Measurements from ENCODE around the gene ALPL. TPM values are rescaled to one million over a fixed set of nuclear protein-coding genes. Genes with fewer than 3 reads are reported as not detected.

The ALPL gene
- total RNA-seq, 1 donor from 2014 or later: 10.2 TPM

- Histone ChIP-seq H3K27me3 (ENCODE audit: low read depth) (no peaks in the 10 kb centered on the region), H3K27ac (replicated peaks) (peak overlapping the region; percentile 94), H3K9me3 (replicated peaks) (no peaks in the 10 kb centered on the region), H3K4me3 (no peak overlapping the region), H3K4me1 (peaks cover 43% of the 10 kb centered on the region), H3K36me3 (no peaks in the 10 kb centered on the region)
- no peak for DNase-seq
- intact Hi-C loops (cut with micrococcal nuclease): no loop called here
- no peak for TF ChIP-seq CTCF (IDR thresholded peaks at IDR 0.05; ENCODE audit: borderline replicate concordance)
These were observed 24.9 kb downstream of the ALPL start for GRCh38 chr1:21534146-21534545.

GRCh38 chr1:21534674-21535378 lies 25.6 kb downstream of the ALPL start:
- H3K27ac ChIP-seq (replicated peaks): peak overlapping the region; percentile 94
- intact Hi-C loops (cut with micrococcal nuclease): no loop called here

DNA sequence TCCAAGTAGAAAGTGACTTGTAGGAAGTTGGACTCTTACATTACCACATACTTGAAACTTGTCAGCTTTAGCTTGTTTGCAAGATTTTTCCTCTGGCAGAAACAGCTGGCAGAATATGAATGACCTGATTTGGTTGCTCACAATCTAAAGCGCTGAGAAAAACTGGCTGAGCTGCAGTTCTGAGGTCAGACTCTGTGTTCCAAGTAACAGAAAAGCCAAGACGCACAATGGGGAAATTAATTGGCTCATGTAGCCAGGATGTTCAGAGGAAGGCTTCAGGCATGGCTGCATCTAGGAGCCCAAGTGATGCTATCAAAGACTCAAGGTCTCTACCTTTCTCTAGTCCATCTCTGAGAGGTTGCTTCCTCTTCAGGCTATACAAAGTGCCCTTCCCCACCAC lies 27.0 kb downstream of the ALPL start:
- TF ChIP-seq CTCF (IDR thresholded peaks at IDR 0.05; ENCODE audit: borderline replicate concordance): no peak
- no peaks in the 10 kb centered on the region for H3K9me3 ChIP-seq (replicated peaks)
- H3K4me1 ChIP-seq: peaks cover 62% of the 10 kb centered on the region
- no peaks in the 10 kb centered on the region for H3K27me3 ChIP-seq (ENCODE audit: low read depth)
- peak overlapping the region; percentile 94 for H3K27ac ChIP-seq (replicated peaks)
- DNase-seq: no peak
- no peaks in the 10 kb centered on the region for H3K36me3 ChIP-seq
- intact Hi-C loops (cut with micrococcal nuclease): no loop called here
- no peak overlapping the region for H3K4me3 ChIP-seq

More at GRCh38 chr1:21534674-21535378, 25.6 kb downstream of the ALPL start:
- Histone ChIP-seq H3K36me3 (no peaks in the 10 kb centered on the region), H3K9me3 (replicated peaks) (no peaks in the 10 kb centered on the region), H3K27me3 (ENCODE audit: low read depth) (no peaks in the 10 kb centered on the region), H3K4me1 (peaks cover 50% of the 10 kb centered on the region), H3K4me3 (no peak overlapping the region)
- TF ChIP-seq CTCF (IDR thresholded peaks at IDR 0.05; ENCODE audit: borderline replicate concordance): peak; percentile 61
- no peak for DNase-seq

GRCh38 chr1:21537511-21537931 lies 28.3 kb downstream of the ALPL start:
- Histone ChIP-seq H3K4me3 (peak overlapping the region; percentile 10), H3K27me3 (ENCODE audit: low read depth) (no peaks in the 10 kb centered on the region), H3K4me1 (peaks cover 75% of the 10 kb centered on the region), H3K27ac (replicated peaks) (peak overlapping the region; percentile 94), H3K9me3 (replicated peaks) (no peaks in the 10 kb centered on the region), H3K36me3 (no peaks in the 10 kb centered on the region)
- TF ChIP-seq CTCF (IDR thresholded peaks at IDR 0.05; ENCODE audit: borderline replicate concordance): no peak
- intact Hi-C loops (cut with micrococcal nuclease): no loop called here
- DNase-seq: peak; percentile 73

DNA sequence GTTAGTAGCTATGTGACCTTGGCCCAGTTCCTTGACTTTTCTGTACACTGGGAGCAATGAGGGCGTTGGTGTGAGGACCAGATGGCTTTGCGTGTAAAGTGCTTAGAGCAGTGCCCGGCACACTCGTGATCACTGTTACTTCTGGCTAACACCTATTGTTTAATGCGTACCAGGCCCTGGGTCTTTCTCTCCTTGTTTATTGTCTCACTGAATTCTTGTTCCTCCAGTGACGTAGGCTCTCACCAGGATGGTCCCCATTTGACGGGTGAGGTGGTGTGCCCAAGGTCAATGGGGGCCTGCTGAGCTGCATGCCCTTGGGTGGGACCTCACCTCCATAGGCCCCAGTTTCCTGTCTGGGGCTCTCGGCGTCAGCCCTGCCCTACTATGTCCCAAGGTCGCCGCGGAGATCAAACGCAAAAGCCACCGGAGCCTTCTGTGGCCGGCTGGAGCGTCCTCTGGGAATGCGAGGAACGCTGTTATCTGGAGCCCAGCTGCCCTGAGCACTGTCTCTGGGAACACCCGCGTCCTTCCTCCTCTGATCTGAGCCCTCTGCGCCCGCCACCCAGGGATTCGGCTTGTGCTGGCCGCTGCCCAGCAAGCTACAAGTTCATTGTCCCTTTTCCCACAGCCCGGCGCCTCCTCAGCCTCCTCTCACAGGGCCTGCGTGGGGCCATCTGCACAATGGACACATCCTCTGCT lies 28.9 kb downstream of the ALPL start:
- Histone ChIP-seq H3K4me1 (peaks cover 80% of the 10 kb centered on the region), H3K27ac (replicated peaks) (peak overlapping the region; percentile 94), H3K36me3 (no peaks in the 10 kb centered on the region), H3K27me3 (ENCODE audit: low read depth) (no peaks in the 10 kb centered on the region), H3K4me3 (peak overlapping the region; percentile 10), H3K9me3 (replicated peaks) (no peaks in the 10 kb centered on the region)
- intact Hi-C loops (cut with micrococcal nuclease): no loop called here
- DNase-seq: peak; percentile 75
- no peak for TF ChIP-seq CTCF (IDR thresholded peaks at IDR 0.05; ENCODE audit: borderline replicate concordance)

Data from left ventricle myocardium inferior (tissue), 1 donor.